Naive thymus-derived CD8-positive, alpha-beta T cell (primary cell): ENCODE data around the gene MXRA7. TPM values are rescaled to one million over a fixed set of nuclear protein-coding genes. Genes with fewer than 3 reads are reported as not detected.
A peak's percentile ranks its signal among the peaks of the same experiment; 100 is the strongest.
"Not testable (repeated sequence)": the region's sequence is repeated elsewhere in the genome, so short reads cannot be mapped to it uniquely, and the experiment has no call there.

Experiments
- ATAC-seq, 2 donors: fragments of 150-1000 bp; cut with Tn5 transposase in 1 of 2; sonication (Bioruptor Pico), chemical (Tn5 transposase) in 1 of 2; 1 replicate in 1 of 2; 2 replicates in 1 of 2; pipeline ENCODE4 v1.10.0; 2021; ENCODE audit warnings: mild to moderate bottlenecking in 2 of 2, moderate library complexity in 2 of 2
- POLR2A ChIA-PET: fragments of 350-600 bp; sonication (Branson Sonifier 250); formaldehyde crosslinking; loops from one replicate; lab custom pipeline; 2021; ENCODE audit warnings: antibody characterized with exemption; lab: Charles Lee
- DNase-seq, 10 donors: peaks; one replicate each; pipeline versions ENCODE4 v3.0.0 to v3.0.0-alpha.2; 2020 to 2022
- H3K27ac Mint-ChIP-seq, 10 donors: one replicate each; pipeline ENCODE4 v1.8.0; 2020 to 2022; ENCODE audit warnings: mild to moderate bottlenecking in 10 of 10, mixed read lengths in 10 of 10, moderate library complexity in 4 of 10, inconsistent platforms in 1 of 10
- H3K27me3 Mint-ChIP-seq, 5 donors: one replicate each; pipeline ENCODE4 v1.8.0; 2021 to 2022; ENCODE audit warnings: mixed read lengths in 5 of 5
- H3K36me3 Mint-ChIP-seq, 3 donors: one replicate each; pipeline ENCODE4 v1.8.0; 2020 to 2022; ENCODE audit warnings: mixed read lengths in 3 of 3, mild to moderate bottlenecking in 2 of 3, inconsistent platforms in 1 of 3
- H3K4me1 Mint-ChIP-seq, 4 donors: one replicate each; pipeline ENCODE4 v1.8.0; 2021 to 2022; ENCODE audit warnings: mixed read lengths in 4 of 4
- H3K4me3 Mint-ChIP-seq, 10 donors: one replicate each; pipeline ENCODE4 v1.8.0; 2020 to 2022; ENCODE audit warnings: mild to moderate bottlenecking in 10 of 10, mixed read lengths in 10 of 10, moderate library complexity in 6 of 10, inconsistent platforms in 1 of 10
- H3K9me3 Mint-ChIP-seq, 9 donors: one replicate each; pipeline ENCODE4 v1.8.0; 2020 to 2022; ENCODE audit warnings: mixed read lengths in 9 of 9, mild to moderate bottlenecking in 3 of 9, inconsistent platforms in 1 of 9, moderate library complexity in 1 of 9
- polyA plus RNA-seq, 3 donors: library from polyadenylated mRNA; unstranded; fragments of 300-500 nt; fragmentation: Illumina TruSeq; gene quantifications; one replicate each; pipeline ENCODE4 v1.2.3, GENCODE V29; 2021
- total RNA-seq, 8 experiments: library from RNA in 2 of 8; stranded (reverse) in 2 of 8; gene quantifications; one replicate each; pipeline ENCODE4 v1.2.3 and lab custom pipeline; 2021 to 2026

Gene MXRA7
- total and polyA plus RNA-seq, 5 experiments from 2014 or later: 2.2 to 25.3 (median 13.9) TPM

DNA sequence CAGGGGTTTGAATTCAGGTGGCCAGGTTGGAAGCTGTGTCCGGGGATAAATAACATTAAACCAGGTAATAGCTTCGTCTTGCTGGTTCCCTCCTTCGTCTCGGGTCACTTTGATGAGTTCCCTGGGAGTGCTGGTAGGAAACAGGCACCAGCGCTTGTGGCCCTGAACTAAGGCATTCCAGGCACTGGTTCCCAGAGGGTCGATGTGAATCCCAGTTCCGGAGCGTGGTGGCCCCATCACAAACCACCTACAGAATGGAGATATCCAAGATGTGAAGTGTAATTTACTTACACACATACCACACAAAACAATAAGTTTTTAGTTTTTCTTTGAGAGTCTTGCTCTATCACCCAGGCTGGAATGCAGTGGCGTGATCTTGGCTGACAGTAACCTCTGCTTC is 13.0 kb upstream of the MXRA7 start:
- POLR2A ChIA-PET: interaction anchor here (1.1 to 9.3 kb wide), 2 partner anchors 11 to 14 kb away, joined by 3 to 184 read pairs; partner anchors contain the start of genes MFSD11 and SRSF2
- no peaks in the 10 kb centered on the region for H3K9me3 Mint-ChIP-seq

DNA sequence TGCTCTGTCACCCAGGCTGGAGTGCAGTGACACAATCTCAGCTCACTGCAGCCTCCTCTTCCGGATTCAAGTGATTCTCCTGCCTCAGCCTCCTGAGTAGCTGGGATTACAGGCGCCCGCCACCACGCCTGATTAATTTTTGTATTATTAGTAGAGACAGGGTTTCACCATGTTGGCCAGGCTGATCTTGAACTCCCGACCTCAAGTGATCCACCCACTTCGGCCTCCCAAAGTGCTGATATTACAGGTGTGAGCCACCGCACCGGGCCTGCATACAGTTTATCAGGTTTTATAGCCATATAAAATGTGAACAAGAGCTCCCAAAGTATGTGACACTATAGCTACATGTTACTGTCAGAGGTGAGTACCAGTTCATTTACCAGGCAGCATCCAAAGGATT is 12.2 kb upstream of the MXRA7 start:
- not testable (repeated sequence) for DNase-seq, ATAC-seq, H3K27me3 Mint-ChIP-seq, H3K9me3 Mint-ChIP-seq
- H3K4me3 Mint-ChIP-seq: peak overlapping the region in 3 of 10 donors; percentile 19 to 45 (median 24)
- POLR2A ChIA-PET: interaction anchor here (0.5 to 9.3 kb wide), 6 partner anchors 10 to 1196 kb away, joined by 3 to 184 read pairs (median 3); partner anchors contain the start of genes MFSD11 and SRSF2
- peaks cover 0 to 82% (median 29%) of the 10 kb centered on the region in 3 donors for H3K36me3 Mint-ChIP-seq
- H3K27ac Mint-ChIP-seq: peak overlapping the region in 3 of 10 donors; percentile 25 to 58 (median 43)
- peaks cover 16 to 61% (median 39%) of the 10 kb centered on the region in 4 donors for H3K4me1 Mint-ChIP-seq

More for the DNA sequence above, 13.0 kb upstream of the MXRA7 start:
- peaks cover 0 to 74% (median 24%) of the 10 kb centered on the region in 3 donors for H3K36me3 Mint-ChIP-seq
- peaks cover 16 to 67% (median 44%) of the 10 kb centered on the region in 4 donors for H3K4me1 Mint-ChIP-seq
- peak overlapping the region in 5 of 10 donors; percentile 36 to 98 (median 52) for H3K4me3 Mint-ChIP-seq
- peak overlapping the region in 4 of 10 donors; percentile 14 to 52 (median 38) for H3K27ac Mint-ChIP-seq
- DNase-seq (no peak), ATAC-seq (no peak)
- H3K27me3 Mint-ChIP-seq: no peaks in the 10 kb centered on the region

DNA sequence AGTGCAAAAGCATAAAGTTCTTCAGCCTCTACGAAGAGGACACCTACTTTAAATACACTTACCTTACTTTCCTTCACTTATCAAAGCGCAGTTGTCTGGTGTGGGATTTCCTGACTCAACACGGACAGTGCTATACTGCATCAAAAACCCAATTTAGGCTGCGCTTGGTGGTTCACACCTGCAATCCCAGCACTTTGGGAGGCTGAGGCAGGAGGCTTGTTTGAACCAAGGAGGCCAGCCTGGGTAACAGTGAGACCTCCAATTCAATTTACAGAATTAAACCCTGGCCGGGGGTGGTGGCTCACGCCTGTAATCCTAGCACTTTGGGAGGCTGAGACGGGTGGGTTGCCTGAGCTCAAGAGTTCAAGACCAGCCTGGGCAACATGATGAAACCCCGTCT is 11.5 kb upstream of the MXRA7 start:
- Mint-ChIP-seq H3K4me1 (peaks cover 12 to 56% (median 34%) of the 10 kb centered on the region in 4 donors), H3K4me3 (no peak overlapping the region), H3K27ac (peak overlapping the region in 2 of 10 donors; percentile 25 to 78), H3K27me3 (no peaks in the 10 kb centered on the region), H3K9me3 (no peaks in the 10 kb centered on the region), H3K36me3 (peaks cover 0 to 84% (median 30%) of the 10 kb centered on the region in 3 donors)
- no peak for DNase-seq
- POLR2A ChIA-PET: interaction anchor here (0.6 to 9.3 kb wide), 3 partner anchors 15 to 528 kb away, joined by 3 to 184 read pairs (median 5); partner anchors contain the start of genes MFSD11 and SRSF2
- no peak for ATAC-seq

DNA sequence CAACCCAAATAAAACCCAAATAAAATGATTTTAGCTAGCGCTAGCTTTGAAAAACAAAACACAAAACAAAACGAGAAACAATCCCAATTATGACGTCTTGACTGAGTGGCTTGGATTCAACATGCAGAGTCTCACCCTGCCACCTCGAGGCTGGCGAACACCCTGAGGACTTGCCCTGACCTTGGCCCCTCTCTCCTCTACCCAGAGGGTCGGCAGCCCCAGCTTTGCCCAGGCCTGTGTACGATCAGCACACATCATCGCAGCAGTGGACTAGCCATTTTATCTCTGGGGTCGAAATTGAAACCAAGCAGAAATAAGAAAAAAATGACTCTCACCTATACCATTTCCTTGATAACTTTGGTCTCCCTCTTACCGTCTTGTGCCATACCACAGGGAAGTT is 10.7 kb upstream of the MXRA7 start:
- Mint-ChIP-seq H3K9me3 (no peaks in the 10 kb centered on the region), H3K36me3 (peaks cover 0 to 90% (median 32%) of the 10 kb centered on the region in 3 donors), H3K4me3 (peak overlapping the region in 1 of 10 donors; percentile 18), H3K27me3 (no peaks in the 10 kb centered on the region), H3K4me1 (peaks cover 13 to 62% (median 36%) of the 10 kb centered on the region in 4 donors), H3K27ac (peak overlapping the region in 6 of 10 donors; percentile 16 to 79 (median 62))
- no peak for DNase-seq
- POLR2A ChIA-PET: interaction anchor here (0.5 to 9.3 kb wide), 3 partner anchors 16 to 528 kb away, joined by 3 to 184 read pairs (median 4); partner anchors contain the start of genes MFSD11 and SRSF2
- ATAC-seq: no peak

DNA sequence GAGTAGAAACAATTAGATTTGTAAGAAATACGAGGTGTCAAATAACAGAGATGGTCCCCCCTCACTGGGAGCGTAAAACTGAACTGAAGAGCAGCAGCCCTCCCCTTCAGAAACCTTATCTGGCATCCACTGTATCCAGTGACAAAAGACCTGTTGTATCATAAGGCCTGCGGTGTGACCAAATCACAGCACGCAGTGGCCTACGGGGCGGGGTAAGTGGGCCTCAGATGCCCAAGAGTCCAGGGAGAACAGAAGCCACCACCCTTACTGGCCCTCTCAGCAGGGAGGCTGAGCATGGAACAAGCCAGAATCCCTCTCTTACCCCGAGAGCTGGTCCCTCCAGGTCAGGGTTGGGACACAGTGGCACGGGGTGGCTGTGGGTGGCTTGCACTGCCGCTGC is 10.2 kb upstream of the MXRA7 start:
- ATAC-seq: no peak

DNA sequence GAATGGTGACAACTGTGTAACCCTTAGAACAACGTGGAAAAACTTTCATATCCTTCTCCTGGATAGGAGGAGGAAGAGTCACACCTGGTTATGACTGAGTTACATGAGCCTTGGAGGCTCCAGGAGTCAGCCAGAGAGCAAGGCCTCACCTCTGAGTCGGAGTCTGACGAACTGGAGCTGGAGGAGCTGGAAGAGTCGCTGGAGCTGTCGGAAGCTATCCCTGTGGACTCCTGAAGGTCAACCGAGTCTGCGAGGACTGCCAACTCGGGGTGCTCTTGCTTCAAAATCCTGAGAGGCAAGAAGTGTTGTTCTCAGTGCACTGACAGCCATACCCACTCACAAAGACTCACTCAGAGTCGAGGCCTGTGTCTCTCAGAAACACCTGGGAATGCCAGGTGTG is 9.4 kb upstream of the MXRA7 start:
- POLR2A ChIA-PET: interaction anchor here (1.1 kb wide), 1 partner anchor 48 kb away, joined by 3 read pairs; no protein-coding TSS in a partner anchor
- Mint-ChIP-seq H3K4me3 (no peak overlapping the region), H3K4me1 (peaks cover 18 to 66% (median 39%) of the 10 kb centered on the region in 4 donors)

More for the DNA sequence above, 10.2 kb upstream of the MXRA7 start:
- POLR2A ChIA-PET: interaction anchor here (0.5 to 9.3 kb wide), 2 partner anchors 17 to 32 kb away, joined by 4 to 184 read pairs; partner anchors contain the start of genes MFSD11 and SRSF2
- peak overlapping the region in 1 of 10 donors; percentile 10 for H3K4me3 Mint-ChIP-seq
- no peaks in the 10 kb centered on the region for H3K9me3 Mint-ChIP-seq
- H3K36me3 Mint-ChIP-seq: peaks cover 0 to 93% (median 32%) of the 10 kb centered on the region in 3 donors
- H3K27me3 Mint-ChIP-seq: no peaks in the 10 kb centered on the region
- H3K27ac Mint-ChIP-seq: peak overlapping the region in 6 of 10 donors; percentile 5 to 73 (median 48)
- H3K4me1 Mint-ChIP-seq: peaks cover 15 to 65% (median 39%) of the 10 kb centered on the region in 4 donors
- no peak for DNase-seq

GRCh38 chr17:76718516-76718915 is 7.8 kb upstream of the MXRA7 start:
- Mint-ChIP-seq H3K9me3 (no peaks in the 10 kb centered on the region), H3K4me3 (no peak overlapping the region), H3K4me1 (peaks cover 25 to 65% (median 46%) of the 10 kb centered on the region in 4 donors), H3K27me3 (no peaks in the 10 kb centered on the region), H3K36me3 (peaks cover 0 to 86% (median 28%) of the 10 kb centered on the region in 3 donors), H3K27ac (peak overlapping the region in 7 of 10 donors; percentile 12 to 82 (median 60))
- POLR2A ChIA-PET: interaction anchor here (0.6 to 7.3 kb wide), 3 partner anchors 10 to 1638 kb away, joined by 3 to 93 read pairs (median 4); partner anchors contain the start of genes MFSD11 and SRSF2
- ATAC-seq: no peak
- DNase-seq: no peak

More for the DNA sequence above, 9.4 kb upstream of the MXRA7 start:
- Mint-ChIP-seq H3K27ac (peak overlapping the region in 2 of 10 donors; percentile 41 to 66), H3K36me3 (peaks cover 0 to 95% (median 34%) of the 10 kb centered on the region in 3 donors), H3K27me3 (no peaks in the 10 kb centered on the region), H3K9me3 (no peaks in the 10 kb centered on the region)
- ATAC-seq: no peak
- no peak for DNase-seq

GRCh38 chr17:76716839-76717215 is 6.1 kb upstream of the MXRA7 start:
- DNase-seq (no peak), ATAC-seq (no peak)
- Mint-ChIP-seq H3K27me3 (no peaks in the 10 kb centered on the region), H3K4me1 (peaks cover 28 to 60% (median 46%) of the 10 kb centered on the region in 4 donors), H3K4me3 (peak overlapping the region in 4 of 10 donors; percentile 16 to 71 (median 70)), H3K9me3 (no peaks in the 10 kb centered on the region), H3K36me3 (peaks cover 0 to 69% (median 24%) of the 10 kb centered on the region in 3 donors), H3K27ac (peak overlapping the region; percentile 87 to 99 (median 96))
- POLR2A ChIA-PET: interaction anchor here (0.5 to 7.3 kb wide), 4 partner anchors 10 to 1627 kb away, joined by 3 to 93 read pairs (median 22); partner anchors contain the start of genes JMJD6, METTL23, MFSD11 and SRSF2

DNA sequence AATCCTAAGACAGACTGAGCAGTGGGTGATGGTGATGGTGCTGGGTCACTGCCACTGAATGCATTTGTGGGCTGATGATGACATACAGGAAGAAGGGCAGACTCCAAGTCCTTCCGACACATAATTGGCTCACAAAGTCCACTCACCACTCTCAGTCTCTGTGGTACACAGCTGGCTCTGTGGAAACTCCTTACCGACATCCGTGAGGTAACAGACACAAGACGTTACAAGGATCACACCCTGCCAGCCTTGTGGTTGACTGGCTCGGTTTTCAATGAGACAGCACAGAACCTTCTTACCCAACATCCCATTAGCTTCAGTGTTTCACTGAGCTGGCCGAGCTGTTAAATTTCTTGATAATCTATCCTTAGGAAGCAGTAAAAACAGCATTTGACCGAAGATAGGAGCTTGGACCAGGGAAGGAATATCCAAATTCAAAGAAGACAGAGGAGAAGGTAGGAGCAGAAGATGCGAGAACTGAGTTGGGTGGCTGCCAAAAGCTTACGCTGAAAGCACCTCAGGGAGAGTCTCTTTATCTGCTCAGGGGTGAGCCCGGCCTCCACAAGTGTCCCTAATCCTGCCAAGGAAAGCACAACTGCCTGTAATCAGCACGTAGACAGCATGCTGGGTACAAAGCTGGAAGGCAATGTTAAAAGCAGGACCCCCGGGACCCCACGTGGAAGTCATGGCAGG is 5.5 kb upstream of the MXRA7 start:
- Mint-ChIP-seq H3K4me3 (peak overlapping the region; percentile 16 to 72 (median 68)), H3K27me3 (no peaks in the 10 kb centered on the region), H3K9me3 (no peaks in the 10 kb centered on the region), H3K4me1 (peaks cover 28 to 58% (median 46%) of the 10 kb centered on the region in 4 donors), H3K36me3 (peaks cover 0 to 63% (median 22%) of the 10 kb centered on the region in 3 donors), H3K27ac (peak overlapping the region; percentile 87 to 99 (median 96))
- ATAC-seq (peak; percentile 84 to 89), DNase-seq (peak; percentile 39 to 90 (median 81))
- POLR2A ChIA-PET: interaction anchor here (1.0 to 7.3 kb wide), 3 partner anchors 11 to 57 kb away, joined by 3 to 93 read pairs (median 40); partner anchors contain the start of genes JMJD6, METTL23, MFSD11 and SRSF2

GRCh38 chr17:76715496-76715830 is 4.7 kb upstream of the MXRA7 start:
- Mint-ChIP-seq H3K36me3 (peaks cover 0 to 55% (median 17%) of the 10 kb centered on the region in 3 donors), H3K9me3 (no peaks in the 10 kb centered on the region), H3K27me3 (no peaks in the 10 kb centered on the region), H3K27ac (peak overlapping the region; percentile 87 to 99 (median 96)), H3K4me3 (peak overlapping the region in 8 of 10 donors; percentile 42 to 72 (median 69)), H3K4me1 (peaks cover 24 to 53% (median 49%) of the 10 kb centered on the region in 4 donors)
- DNase-seq (no peak), ATAC-seq (no peak)
- POLR2A ChIA-PET: interaction anchor here (1.2 to 7.3 kb wide), 4 partner anchors 9 to 20 kb away, joined by 14 to 93 read pairs (median 34); partner anchors contain the start of genes JMJD6, METTL23, MFSD11 and SRSF2

DNA sequence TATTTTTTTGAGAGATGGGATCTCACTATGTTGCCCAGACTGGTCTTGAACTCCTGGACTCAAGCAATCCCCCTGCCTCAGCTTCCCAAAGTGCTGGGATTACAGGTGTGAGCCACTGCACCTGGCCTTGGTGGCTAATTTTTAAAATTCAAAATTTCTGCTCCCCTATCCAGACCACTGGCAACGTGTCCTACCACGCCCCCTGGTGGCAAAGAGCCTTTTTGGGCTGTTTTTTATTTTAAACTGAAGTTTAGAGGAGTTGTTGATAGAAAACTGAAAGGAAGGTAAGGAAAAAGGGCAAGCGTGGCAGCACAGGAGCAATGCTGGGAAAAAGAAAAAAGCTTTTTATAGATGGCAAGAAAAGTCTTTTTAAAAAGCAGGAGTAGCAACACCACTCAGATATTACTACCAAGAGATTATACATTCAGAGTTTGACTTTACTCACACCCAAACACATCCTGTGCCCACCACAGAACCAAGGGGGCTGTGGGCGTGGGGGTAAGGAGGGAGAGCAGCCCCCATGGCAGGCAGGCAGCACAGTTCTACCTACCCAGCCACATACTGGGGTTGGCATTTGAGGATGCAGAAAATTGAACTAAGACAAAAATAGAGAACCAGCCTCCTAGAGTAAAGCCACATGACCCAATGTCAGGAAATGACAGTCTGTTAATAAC is 4.2 kb upstream of the MXRA7 start:
- peaks cover 0 to 50% (median 14%) of the 10 kb centered on the region in 3 donors for H3K36me3 Mint-ChIP-seq
- peak overlapping the region; percentile 25 to 72 (median 62) for H3K4me3 Mint-ChIP-seq
- ATAC-seq: peak; percentile 3 to 4
- DNase-seq: peak; percentile 45 to 86 (median 73)
- peaks cover 24 to 55% (median 49%) of the 10 kb centered on the region in 4 donors for H3K4me1 Mint-ChIP-seq
- peak overlapping the region; percentile 87 to 99 (median 96) for H3K27ac Mint-ChIP-seq
- H3K9me3 Mint-ChIP-seq: no peaks in the 10 kb centered on the region
- H3K27me3 Mint-ChIP-seq: no peaks in the 10 kb centered on the region
- POLR2A ChIA-PET: interaction anchor here (0.9 to 7.3 kb wide), 4 partner anchors 10 to 158 kb away, joined by 3 to 93 read pairs (median 20); partner anchors contain the start of genes JMJD6, METTL23, MFSD11 and SRSF2
